ENCODE measurements around the gene CELA2B.

DNA sequence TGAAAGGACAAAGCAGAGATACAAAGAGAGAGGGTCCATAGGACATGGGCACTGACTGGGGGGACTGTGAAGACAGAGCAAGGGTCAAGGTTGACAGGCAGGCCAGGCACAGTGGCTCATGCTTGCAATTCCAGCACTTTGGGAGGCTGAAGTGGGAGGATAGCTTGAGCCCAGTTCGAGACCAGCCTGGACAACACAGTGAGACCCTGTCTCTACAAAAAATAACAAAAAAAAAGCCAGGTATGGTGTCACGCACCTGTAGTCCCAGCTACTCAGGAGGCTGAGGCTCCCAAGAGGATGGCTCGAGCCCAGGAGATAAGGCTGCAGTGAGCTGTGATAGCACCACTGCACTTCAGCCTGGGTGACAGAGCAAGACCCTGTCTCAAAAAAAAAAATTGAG, 43.7 kb downstream of the CELA2B start:
- TF ChIP-seq POLR2A (IDR thresholded peaks at IDR 0.05), result no peak
- TF ChIP-seq, protein P1, sequence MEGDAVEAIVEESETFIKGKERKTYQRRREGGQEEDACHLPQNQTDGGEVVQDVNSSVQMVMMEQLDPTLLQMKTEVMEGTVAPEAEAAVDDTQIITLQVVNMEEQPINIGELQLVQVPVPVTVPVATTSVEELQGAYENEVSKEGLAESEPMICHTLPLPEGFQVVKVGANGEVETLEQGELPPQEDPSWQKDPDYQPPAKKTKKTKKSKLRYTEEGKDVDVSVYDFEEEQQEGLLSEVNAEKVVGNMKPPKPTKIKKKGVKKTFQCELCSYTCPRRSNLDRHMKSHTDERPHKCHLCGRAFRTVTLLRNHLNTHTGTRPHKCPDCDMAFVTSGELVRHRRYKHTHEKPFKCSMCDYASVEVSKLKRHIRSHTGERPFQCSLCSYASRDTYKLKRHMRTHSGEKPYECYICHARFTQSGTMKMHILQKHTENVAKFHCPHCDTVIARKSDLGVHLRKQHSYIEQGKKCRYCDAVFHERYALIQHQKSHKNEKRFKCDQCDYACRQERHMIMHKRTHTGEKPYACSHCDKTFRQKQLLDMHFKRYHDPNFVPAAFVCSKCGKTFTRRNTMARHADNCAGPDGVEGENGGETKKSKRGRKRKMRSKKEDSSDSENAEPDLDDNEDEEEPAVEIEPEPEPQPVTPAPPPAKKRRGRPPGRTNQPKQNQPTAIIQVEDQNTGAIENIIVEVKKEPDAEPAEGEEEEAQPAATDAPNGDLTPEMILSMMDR (IDR thresholded peaks at IDR 0.05), result no peak
